HT1080 (cell line): ENCODE results near the gene PTPA. TPM values are rescaled to one million over a fixed set of nuclear protein-coding genes. Genes with fewer than 3 reads are reported as not detected.

Experiments used
- DNase-seq: peaks from one replicate; pipeline ENCODE4 v3.0.0-alpha.2; 2015; ENCODE audit warnings: low read depth
- total RNA-seq: library from RNA; depleted of rRNA; stranded (reverse); fragments of >200 nt; shearing (Covaris generic); gene quantifications from 2 replicates; pipeline ENCODE4 v1.2.3, GENCODE V29; 2014

PTPA gene
- total RNA-seq, 1 experiment from 2014 or later: 214 TPM

GRCh38 chr9:129136446-129137035, 25.3 kb downstream of the PTPA start:
- DNase-seq: no peak

GRCh38 chr9:129137292-129138143, 26.3 kb downstream of the PTPA start:
- DNase-seq: no peak

DNA sequence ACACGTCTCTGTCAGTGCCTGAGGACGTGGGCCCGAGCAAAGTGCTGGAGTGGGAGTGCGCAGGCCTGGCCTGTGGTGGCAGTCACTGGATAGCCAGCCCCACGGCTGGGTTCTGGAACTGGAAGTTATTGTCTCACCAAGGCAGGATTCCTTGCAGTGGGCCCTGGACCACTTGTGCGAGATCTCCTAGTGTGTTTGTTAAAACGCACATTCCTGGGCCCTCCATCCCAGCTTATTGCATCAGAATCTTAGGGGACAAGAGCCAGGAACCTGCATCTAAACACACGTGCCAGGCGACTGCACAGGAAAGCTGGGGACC, 26.9 kb downstream of the PTPA start:
- no peak for DNase-seq

DNA sequence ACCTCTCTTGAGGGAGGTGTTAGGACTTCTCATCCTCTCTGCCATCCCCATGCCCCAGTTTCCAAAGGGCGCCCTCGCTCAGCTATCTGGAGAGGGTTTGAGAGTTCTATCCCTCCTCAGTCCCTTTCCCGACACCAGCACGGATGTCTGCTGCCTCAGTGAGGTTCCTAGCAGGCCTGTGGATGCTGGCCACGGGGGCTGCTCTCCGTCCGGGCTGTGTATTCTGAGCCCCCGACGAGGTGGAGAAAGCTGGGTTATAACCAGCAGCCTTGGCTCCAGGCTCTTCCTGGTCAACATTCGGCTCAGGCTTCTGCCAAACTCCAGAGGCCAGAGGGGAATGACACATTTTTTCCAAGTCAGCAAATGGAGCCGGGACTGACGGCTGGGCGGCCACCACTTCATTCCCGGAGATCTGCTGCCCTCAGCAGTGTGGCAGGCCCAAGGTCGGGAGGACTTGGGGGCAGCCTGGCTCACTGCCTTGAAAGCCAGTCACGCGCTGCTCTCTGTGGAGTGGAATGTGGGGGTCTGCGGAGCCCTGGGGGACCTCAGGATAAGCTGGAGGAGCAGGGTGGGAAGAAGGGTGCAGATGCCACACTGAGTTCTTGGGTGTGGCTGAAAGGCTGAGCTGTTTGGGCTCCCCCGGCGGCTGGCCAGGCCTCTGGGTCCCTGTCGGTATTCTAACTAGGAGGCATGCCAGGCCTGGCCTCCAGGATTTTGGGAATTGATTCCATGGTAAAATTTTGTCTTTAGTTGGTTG, 27.4 kb downstream of the PTPA start:
- peak; percentile 24 for DNase-seq

GRCh38 chr9:129139233-129139992, 28.2 kb downstream of the PTPA start:
- DNase-seq: peak; percentile 83

GRCh38 chr9:129139993-129140396, 28.8 kb downstream of the PTPA start:
- peak; percentile 100 for DNase-seq

DNA sequence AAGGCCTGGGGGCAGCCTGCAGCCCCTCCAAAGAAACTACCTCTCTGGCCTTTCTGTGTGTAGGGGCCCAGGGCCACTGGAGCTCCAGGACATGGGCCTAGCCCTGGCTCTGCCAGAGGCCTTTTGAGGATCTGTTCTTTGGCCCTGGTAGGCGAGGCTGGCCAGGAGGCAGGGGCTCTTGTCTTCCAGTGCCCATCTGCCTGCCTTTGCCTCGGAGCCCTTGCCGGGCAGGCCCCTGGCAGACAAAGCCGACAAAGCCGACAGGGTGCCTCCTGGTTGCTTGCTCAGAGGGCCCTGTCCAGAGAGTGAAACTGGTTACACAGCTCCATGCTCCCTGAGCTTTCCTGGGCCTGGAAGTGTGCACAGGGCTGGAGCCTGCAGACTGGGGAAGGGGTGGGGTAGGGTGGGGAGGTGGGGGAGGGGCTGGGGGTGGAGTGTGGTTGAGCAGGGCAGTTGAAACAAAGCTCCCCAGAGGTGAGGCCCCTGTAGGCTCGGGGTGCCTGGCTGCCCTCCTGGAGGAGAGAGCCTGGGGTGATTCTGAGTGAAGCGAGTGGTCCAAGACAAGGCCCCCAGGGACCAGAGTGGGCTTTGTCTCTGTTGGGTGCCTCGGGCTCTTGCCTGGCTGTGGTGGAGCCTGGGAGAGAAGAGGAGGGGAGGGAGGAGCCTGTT, 29.3 kb downstream of the PTPA start:
- peak; percentile 62 for DNase-seq

GRCh38 chr9:129141066-129142041, 30.1 kb downstream of the PTPA start:
- DNase-seq: peak; percentile 89

- no peak for DNase-seq
Observed at GRCh38 chr9:129142138-129142935, 31.1 kb downstream of the PTPA start.

DNA sequence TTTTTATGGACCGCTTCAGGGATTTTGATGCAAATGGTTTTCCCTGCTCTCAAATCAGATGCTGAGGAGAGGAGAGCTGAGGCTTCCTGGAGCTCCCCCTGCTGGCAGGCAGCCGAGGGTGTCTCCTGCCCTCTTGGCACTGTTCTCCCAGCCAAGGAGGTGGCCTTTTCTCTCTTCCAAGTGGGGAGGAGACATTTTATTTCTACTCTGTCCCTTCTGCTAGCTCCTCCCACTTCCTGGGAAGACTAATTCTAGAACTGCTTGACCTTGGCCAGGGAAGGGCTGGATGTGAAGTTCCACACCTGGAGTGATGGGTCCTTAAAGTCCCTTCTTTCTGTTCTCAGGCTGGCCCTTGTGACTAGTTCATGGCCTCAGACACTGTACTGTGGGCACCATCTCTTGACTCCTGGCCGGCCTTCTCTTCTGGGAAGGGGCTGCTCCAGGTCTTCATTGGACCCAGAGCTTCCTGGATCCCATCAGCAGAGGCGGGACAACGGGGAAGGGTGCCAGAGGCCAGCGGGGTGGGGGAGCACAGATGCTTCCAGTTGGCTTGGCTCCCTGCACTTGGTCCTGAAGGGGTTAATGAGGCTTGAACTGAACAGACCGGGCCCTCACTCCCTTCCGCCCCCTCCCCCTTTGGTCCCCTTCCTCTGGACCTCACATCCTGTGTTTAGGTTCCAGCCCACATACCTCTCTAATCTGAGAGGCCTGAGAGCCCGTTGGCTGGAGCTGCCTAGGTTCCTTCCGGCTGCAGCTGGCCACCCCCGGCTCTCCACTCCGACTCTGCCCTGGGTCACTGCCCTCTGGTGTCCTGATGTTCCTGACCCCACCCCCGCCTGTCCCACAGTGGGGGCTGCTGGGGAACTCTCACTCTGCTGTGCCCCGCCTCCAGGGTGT, 32.1 kb downstream of the PTPA start:
- DNase-seq: peak; percentile 90

DNA sequence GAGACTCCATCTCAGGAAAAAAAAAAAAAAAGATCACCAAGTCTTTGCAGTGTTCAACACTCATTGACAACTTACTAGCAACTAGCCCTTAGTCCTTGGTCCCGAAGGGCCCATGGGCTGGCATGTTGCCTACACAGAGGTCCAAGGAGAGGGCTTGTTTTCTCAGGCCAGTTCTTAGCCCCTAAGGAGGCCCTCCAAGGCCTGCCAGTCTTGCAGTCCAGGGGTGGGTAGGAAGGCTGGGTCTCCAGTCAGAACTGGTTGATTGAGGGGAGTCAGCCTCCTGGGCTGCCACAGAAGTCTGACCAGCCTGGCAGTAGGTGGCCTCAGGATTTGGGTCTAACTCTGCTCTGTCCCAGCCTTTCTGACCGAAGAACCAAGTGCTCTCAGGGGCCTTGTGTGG, 34.1 kb downstream of the PTPA start:
- no peak for DNase-seq

GRCh38 chr9:129145841-129146292, 34.7 kb downstream of the PTPA start:
- peak; percentile 24 for DNase-seq

GRCh38 chr9:129146441-129146941, 35.3 kb downstream of the PTPA start:
- no peak for DNase-seq

GRCh38 chr9:129148463-129149204, 37.4 kb downstream of the PTPA start:
- no peak for DNase-seq

DNA sequence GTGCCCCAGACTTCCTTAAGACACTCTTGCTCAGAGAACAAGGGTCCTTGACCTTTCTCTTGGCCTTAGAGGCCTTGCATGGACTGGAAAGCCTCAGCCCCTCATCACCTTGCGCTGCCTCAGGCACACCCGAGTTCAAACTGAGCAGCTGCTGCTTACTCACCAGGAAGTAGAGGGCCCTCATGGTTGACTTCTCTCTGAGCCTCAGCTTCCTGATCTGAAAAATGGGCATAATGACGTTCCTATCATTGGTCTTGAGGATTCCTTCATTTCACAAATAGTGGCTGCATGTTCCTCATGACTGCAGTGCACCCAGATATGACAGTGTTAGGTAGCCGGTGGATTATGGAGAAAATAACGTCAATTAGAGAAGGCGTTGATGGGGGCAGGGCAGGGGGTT, 38.2 kb downstream of the PTPA start:
- no peak for DNase-seq

DNA sequence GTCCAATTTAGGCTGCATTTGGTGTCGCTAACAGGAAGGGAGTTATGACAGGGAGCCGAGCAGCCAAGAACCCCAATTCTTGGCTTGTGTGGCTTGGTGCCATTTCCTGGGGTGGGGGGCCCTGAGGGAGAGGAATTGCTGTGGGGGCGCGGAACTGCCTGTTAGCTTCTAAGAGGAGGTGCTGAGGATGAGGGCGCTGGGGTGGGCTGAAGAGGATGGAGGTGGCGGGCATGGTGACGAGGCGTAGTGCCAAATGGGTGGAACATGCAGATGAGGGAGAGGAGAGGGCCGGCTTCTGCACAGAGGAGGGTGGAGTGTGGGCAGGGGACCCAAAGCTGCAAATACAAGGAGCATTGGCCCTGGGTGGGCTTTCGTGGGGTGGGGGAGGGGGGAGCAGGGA, 38.9 kb downstream of the PTPA start:
- DNase-seq: no peak

DNA sequence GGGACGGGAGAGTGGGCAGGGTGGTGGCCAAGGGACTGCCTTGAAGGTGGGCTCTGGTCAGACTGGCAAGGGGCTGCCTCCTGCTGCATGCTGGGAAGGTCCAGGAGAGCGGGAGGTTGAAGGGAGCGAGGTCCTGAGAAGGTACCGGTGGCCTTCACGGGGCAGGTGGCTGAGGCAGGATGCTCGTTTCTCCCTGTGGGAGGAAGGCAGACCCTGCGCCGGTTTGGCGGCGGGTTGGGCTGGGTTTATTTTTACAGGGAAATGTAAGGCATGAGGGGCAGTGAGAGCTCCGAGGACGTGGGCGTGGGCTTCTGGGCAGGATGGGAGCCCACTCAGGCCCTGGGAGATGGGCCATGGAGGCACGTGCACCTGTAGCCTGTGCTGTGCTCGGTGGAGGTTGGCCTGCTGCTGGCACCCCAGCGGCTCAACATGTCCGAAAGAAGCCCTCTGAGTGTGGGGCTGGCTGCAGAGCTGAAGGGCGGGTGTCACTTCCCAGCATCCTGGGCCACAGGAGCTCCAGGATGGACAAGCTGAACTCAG, 39.5 kb downstream of the PTPA start:
- no peak for DNase-seq
